G401 (cell line): ENCODE measurements around the gene PSMB10. TPM values are rescaled to one million over a fixed set of nuclear protein-coding genes. Genes with fewer than 3 reads are reported as not detected.

Experiments used
- total RNA-seq: library from RNA; depleted of rRNA; stranded (reverse); fragments of >200 nt; shearing (Covaris generic); gene quantifications from 2 replicates; pipeline ENCODE4 v1.2.3, GENCODE V29; 2014; rRNA removed

Gene PSMB10
- total RNA-seq, 1 experiment from 2014 or later, result 17.1 TPM

Other genes starting within 250 kb of the PSMB10 start
- gene GFOD2, start 217.5 kb downstream of the PSMB10 start, total RNA-seq, result 26.2 TPM in 2 replicates
- 3.0 and 5.9 TPM in 2 replicates for gene RANBP10, start 130.3 kb downstream of the PSMB10 start, total RNA-seq
- gene TSNAXIP1, start 130.0 kb downstream of the PSMB10 start, total RNA-seq, result 0.49 and 0.95 TPM in 2 replicates
- 38.6 and 50.8 TPM in 2 replicates for gene THAP11, start 94.5 kb downstream of the PSMB10 start, total RNA-seq
- 419 and 444 TPM in 2 replicates for gene NUTF2, start 89.9 kb downstream of the PSMB10 start, total RNA-seq
- 27.6 and 41.8 TPM in 2 replicates for gene CENPT, start 89.2 kb downstream of the PSMB10 start, total RNA-seq
- 40.0 and 80.9 TPM in 2 replicates for gene EDC4, start 63.8 kb downstream of the PSMB10 start, total RNA-seq
- gene NRN1L, start 52.0 kb downstream of the PSMB10 start, total RNA-seq, result not detected in 2 replicates
- gene PSKH1, start 43.6 kb downstream of the PSMB10 start, total RNA-seq, result 34.4 and 40.8 TPM in 2 replicates
- 0.18 TPM in 1 of 2 replicates, not detected in the other for gene CTRL, start 5.0 kb downstream of the PSMB10 start, total RNA-seq
- gene LCAT, start 7.3 kb upstream of the PSMB10 start, total RNA-seq, result 6.0 and 8.1 TPM in 2 replicates
- gene SLC12A4, start 31.8 kb upstream of the PSMB10 start, total RNA-seq, result 30.0 and 46.2 TPM in 2 replicates
- not detected in 2 replicates for gene DPEP3, start 43.6 kb upstream of the PSMB10 start, total RNA-seq
- 0.31 TPM in 1 of 2 replicates, not detected in the other for gene DPEP2, start 62.6 kb upstream of the PSMB10 start, total RNA-seq
- gene DPEP2NB, start 79.1 kb upstream of the PSMB10 start, total RNA-seq, result not detected in 2 replicates
- gene DDX28, start 86.4 kb upstream of the PSMB10 start, total RNA-seq, result 49.0 and 63.4 TPM in 2 replicates
- 17.0 and 19.3 TPM in 2 replicates for gene DUS2, start 86.4 kb upstream of the PSMB10 start, total RNA-seq
- gene NFATC3, start 148.5 kb upstream of the PSMB10 start, total RNA-seq, result 16.3 and 26.9 TPM in 2 replicates